AG10803 (cell line): Measurements from ENCODE around the gene TAF6L.

Experiments
- DNase-seq: peaks from one replicate; pipeline ENCODE4 v3.0.0; 2010; ENCODE audit warnings: low read depth
- H3K4me3 ChIP-seq: 2 replicates; pipeline ENCODE4 v1.5.1; 2011; ENCODE audit warnings: mild to moderate bottlenecking, low read length, control low read depth
- CTCF ChIP-seq: conservative IDR thresholded peaks from 2 replicates; pipeline ENCODE4 v1.5.1; 2011; ENCODE audit warnings: mild to moderate bottlenecking, low read length, control low read depth, inconsistent platforms

TAF6L gene

DNA sequence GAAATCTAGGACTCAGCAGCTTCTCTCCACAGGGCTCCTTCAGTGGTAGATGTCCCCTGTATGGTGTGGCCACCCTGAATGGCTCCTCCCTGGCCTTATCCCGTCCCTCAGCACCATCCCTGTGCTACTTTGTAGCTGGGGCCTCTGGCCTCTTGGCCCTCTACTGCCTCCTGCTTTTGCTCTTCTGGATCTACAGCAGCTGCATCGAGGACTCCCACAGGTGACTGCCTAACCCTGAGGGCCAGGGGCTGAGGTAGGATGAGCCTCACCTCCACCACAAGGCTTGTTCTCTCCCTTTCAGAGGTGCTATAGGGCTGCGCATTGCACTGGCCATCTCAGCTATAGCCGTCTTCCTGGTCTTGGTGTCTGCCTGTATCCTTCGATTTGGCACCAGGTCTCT lies 17.8 kb downstream of the TAF6L start:
- H3K4me3 ChIP-seq: peak overlapping the region; percentile 8
- DNase-seq: no peak
- TF ChIP-seq CTCF: no peak

GRCh38 chr11:62789576-62789975 lies 18.4 kb downstream of the TAF6L start:
- DNase-seq: no peak
- TF ChIP-seq CTCF: no peak
- H3K4me3 ChIP-seq: no peak overlapping the region

GRCh38 chr11:62791501-62792201 lies 20.5 kb downstream of the TAF6L start, which contains the start of gene TMEM223:
Gene TMEM223 (minus strand): TSS chr11:62792006. CDS start chr11:62791994, 12 bp downstream.
- H3K4me3 ChIP-seq: peak within 1 kb of the TSS; percentile 87
- DNase-seq: peak; percentile 70
- TF ChIP-seq CTCF: no peak

GRCh38 chr11:62792202-62792575 lies 21.0 kb downstream of the TAF6L start:
- peak overlapping the region; percentile 31 for H3K4me3 ChIP-seq
- no peak for TF ChIP-seq CTCF
- no peak for DNase-seq

GRCh38 chr11:62794201-62794775 lies 23.1 kb downstream of the TAF6L start:
- no peak for DNase-seq
- no peak for TF ChIP-seq CTCF
- no peak overlapping the region for H3K4me3 ChIP-seq

DNA sequence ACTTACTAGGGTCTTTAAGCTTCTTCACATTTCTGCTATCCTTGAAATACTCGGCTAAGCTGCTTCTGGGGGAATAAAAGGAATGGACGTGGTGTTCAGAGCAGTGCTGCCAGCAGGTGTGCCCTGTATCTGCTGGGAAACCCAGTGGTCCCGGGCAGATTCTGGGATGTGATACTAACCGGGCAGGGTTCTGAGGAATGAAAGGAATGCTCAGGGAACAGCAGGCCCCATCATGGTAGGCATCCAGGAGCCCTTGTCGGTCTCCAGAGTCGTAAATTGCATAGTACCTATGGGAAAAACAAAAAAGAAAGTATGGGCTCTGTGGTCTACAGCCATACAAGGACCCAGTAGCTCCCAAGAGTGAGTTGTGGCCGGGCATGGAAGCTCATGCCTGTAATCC lies 25.1 kb downstream of the TAF6L start:
- no peak for TF ChIP-seq CTCF
- DNase-seq: no peak
- H3K4me3 ChIP-seq: no peak overlapping the region

GRCh38 chr11:62799486-62799885 lies 28.3 kb downstream of the TAF6L start:
- TF ChIP-seq CTCF: no peak
- H3K4me3 ChIP-seq: no peak overlapping the region
- DNase-seq: no peak
